Mononuclear cell (primary cell): ENCODE measurements around the gene MAP3K15. TPM values are rescaled to one million over a fixed set of nuclear protein-coding genes. Genes with fewer than 3 reads are reported as not detected.
"Not testable (repeated sequence)": the region's sequence is repeated elsewhere in the genome, so short reads cannot be mapped to it uniquely, and the experiment has no call there.

Experiments used
- H3K27me3 ChIP-seq: 2 replicates; pipeline ENCODE4 v1.6.0; 2011; ENCODE audit warnings: low read length, control low read depth; ENCODE audit not compliant: insufficient read depth
- H3K4me1 ChIP-seq: 2 replicates; pipeline ENCODE4 v1.5.1; 2011; ENCODE audit warnings: mild to moderate bottlenecking, low read length, control low read depth; ENCODE audit not compliant: insufficient read depth
- H3K4me3 ChIP-seq: 2 replicates; pipeline ENCODE4 v1.5.1; 2011; ENCODE audit warnings: mild to moderate bottlenecking, low read length, moderate library complexity
- H3K9me3 ChIP-seq: 2 replicates; pipeline ENCODE4 v1.5.1; 2011; ENCODE audit warnings: low read depth, mild to moderate bottlenecking, control low read depth, low read length
- total RNA-seq: library from RNA; depleted of rRNA; stranded (reverse); fragments of >200 nt; gene quantifications from one replicate; pipeline ENCODE4 v1.2.3, GENCODE V29; 2012

MAP3K15 gene
- total RNA-seq, 1 donor = 0.10 TPM

GRCh38 chrX:19543951-19544381, 28.7 kb upstream of the MAP3K15 start:
- H3K27me3 ChIP-seq = no peaks in the 10 kb centered on the region
- no peak overlapping the region for H3K4me3 ChIP-seq
- H3K9me3 ChIP-seq = no peaks in the 10 kb centered on the region
- no peaks in the 10 kb centered on the region for H3K4me1 ChIP-seq

- H3K4me1 ChIP-seq = no peaks in the 10 kb centered on the region
- no peaks in the 10 kb centered on the region for H3K9me3 ChIP-seq
- no peak overlapping the region for H3K4me3 ChIP-seq
Observed at GRCh38 chrX:19543020-19543715, 27.9 kb upstream of the MAP3K15 start.

GRCh38 chrX:19541931-19542330, 26.6 kb upstream of the MAP3K15 start:
- H3K4me1 ChIP-seq = no peaks in the 10 kb centered on the region
- no peaks in the 10 kb centered on the region for H3K27me3 ChIP-seq
- H3K4me3 ChIP-seq = no peak overlapping the region
- H3K9me3 ChIP-seq = no peaks in the 10 kb centered on the region

More at GRCh38 chrX:19543020-19543715, 27.9 kb upstream of the MAP3K15 start:
- H3K27me3 ChIP-seq = no peaks in the 10 kb centered on the region

- H3K9me3 ChIP-seq = no peaks in the 10 kb centered on the region
- H3K4me3 ChIP-seq = no peak overlapping the region
- H3K27me3 ChIP-seq = no peaks in the 10 kb centered on the region
- H3K4me1 ChIP-seq = no peaks in the 10 kb centered on the region
Observed at GRCh38 chrX:19541196-19541595, 25.9 kb upstream of the MAP3K15 start.

GRCh38 chrX:19540076-19540475, 24.8 kb upstream of the MAP3K15 start:
- Histone ChIP-seq H3K4me3 (no peak overlapping the region), H3K27me3 (no peaks in the 10 kb centered on the region), H3K9me3 (no peaks in the 10 kb centered on the region), H3K4me1 (no peaks in the 10 kb centered on the region)

- H3K4me3 ChIP-seq = no peak overlapping the region
Observed at GRCh38 chrX:19539665-19540064, 24.4 kb upstream of the MAP3K15 start.

GRCh38 chrX:19535476-19535875, 20.2 kb upstream of the MAP3K15 start:
- no peaks in the 10 kb centered on the region for H3K9me3 ChIP-seq
- no peaks in the 10 kb centered on the region for H3K4me1 ChIP-seq
- no peak overlapping the region for H3K4me3 ChIP-seq
- no peaks in the 10 kb centered on the region for H3K27me3 ChIP-seq

More at GRCh38 chrX:19539665-19540064, 24.4 kb upstream of the MAP3K15 start:
- Histone ChIP-seq H3K4me1 (no peaks in the 10 kb centered on the region), H3K27me3 (no peaks in the 10 kb centered on the region), H3K9me3 (no peaks in the 10 kb centered on the region)

- Histone ChIP-seq H3K4me3 (no peak overlapping the region), H3K4me1 (no peaks in the 10 kb centered on the region), H3K27me3 (no peaks in the 10 kb centered on the region), H3K9me3 (no peaks in the 10 kb centered on the region)
Observed at GRCh38 chrX:19532709-19533108, 17.4 kb upstream of the MAP3K15 start.

GRCh38 chrX:19517965-19518364, 2.7 kb upstream of the MAP3K15 start:
- Histone ChIP-seq H3K27me3 (peaks cover 16% of the 10 kb centered on the region), H3K9me3 (no peaks in the 10 kb centered on the region), H3K4me1 (peaks cover 4% of the 10 kb centered on the region), H3K4me3 (no peak overlapping the region)

- Histone ChIP-seq H3K4me3 (no peak overlapping the region), H3K9me3 (no peaks in the 10 kb centered on the region), H3K27me3 (peaks cover 16% of the 10 kb centered on the region)
Observed at GRCh38 chrX:19515615-19516105, 352 bp upstream of the MAP3K15 start.

GRCh38 chrX:19513383-19513782, 1.9 kb downstream of the MAP3K15 start:
- Histone ChIP-seq H3K4me3 (no peak overlapping the region), H3K4me1 (peaks cover 4% of the 10 kb centered on the region), H3K27me3 (peaks cover 16% of the 10 kb centered on the region), H3K9me3 (no peaks in the 10 kb centered on the region)

More at GRCh38 chrX:19515615-19516105, 352 bp upstream of the MAP3K15 start:
- H3K4me1 ChIP-seq = peaks cover 4% of the 10 kb centered on the region

GRCh38 chrX:19512961-19513360, 2.3 kb downstream of the MAP3K15 start:
- Histone ChIP-seq H3K9me3 (no peaks in the 10 kb centered on the region), H3K4me3 (no peak overlapping the region), H3K27me3 (peaks cover 16% of the 10 kb centered on the region), H3K4me1 (peaks cover 4% of the 10 kb centered on the region)

GRCh38 chrX:19512359-19512758, 2.9 kb downstream of the MAP3K15 start:
- Histone ChIP-seq H3K4me3 (no peak overlapping the region), H3K9me3 (no peaks in the 10 kb centered on the region), H3K4me1 (peaks cover 4% of the 10 kb centered on the region), H3K27me3 (peaks cover 11% of the 10 kb centered on the region)

GRCh38 chrX:19511796-19512195, 3.5 kb downstream of the MAP3K15 start:
- not testable (repeated sequence) for H3K9me3 ChIP-seq

GRCh38 chrX:19496711-19497110, 18.6 kb downstream of the MAP3K15 start:
- H3K9me3 ChIP-seq = no peaks in the 10 kb centered on the region
- no peaks in the 10 kb centered on the region for H3K27me3 ChIP-seq
- no peaks in the 10 kb centered on the region for H3K4me1 ChIP-seq
- H3K4me3 ChIP-seq = no peak overlapping the region

More at GRCh38 chrX:19511796-19512195, 3.5 kb downstream of the MAP3K15 start:
- H3K4me1 ChIP-seq, H3K4me3 ChIP-seq: not testable (repeated sequence)
- peaks cover 11% of the 10 kb centered on the region for H3K27me3 ChIP-seq
